ENCODE data around the gene BRINP1. TPM values are rescaled to one million over a fixed set of nuclear protein-coding genes. Genes with fewer than 3 reads are reported as not detected.

The BRINP1 gene
- total and polyA plus RNA-seq, 2 of the 8 experiments (the other 6 are each of a cell fraction or from before 2014, with no cell fraction given) = 19.5 to 20.5 TPM

DNA sequence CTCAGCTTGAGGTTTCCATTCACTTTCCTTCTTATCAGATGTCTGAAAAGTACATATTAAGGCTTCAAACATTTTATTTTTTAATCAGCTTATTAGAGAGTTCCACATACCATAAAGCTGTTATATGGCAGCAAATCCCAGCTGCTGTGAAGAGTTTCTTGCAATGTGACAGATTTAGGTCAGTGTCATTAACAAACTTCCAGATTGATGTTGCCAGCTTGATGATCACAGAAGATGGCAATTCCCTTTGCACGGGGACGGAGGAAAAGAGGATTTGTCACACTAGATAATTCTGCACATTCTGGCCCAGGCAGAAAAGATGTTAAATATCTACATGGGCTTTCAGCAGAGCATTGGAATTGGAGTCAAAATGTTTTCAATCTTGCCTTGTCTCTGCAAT is 215.8 kb downstream of the BRINP1 start:
- WGBS, 2 experiments (ENCODE audit: extremely low coverage in 1 of 2, insufficient coverage in 1 of 2, insufficient read length in 1 of 2, insufficient replicate concordance in 2 of 2, low coverage in 1 of 2, low lambda C conversion rate in 2 of 2, missing lambda C conversion rate in 1 of 2) = 100% methylated on average over 2 of the region's 2 CpGs; no CpG with 5 or more reads in 1 of the 2 experiments
- Histone ChIP-seq H4K91ac (replicated peaks; ENCODE audit: insufficient read length, low read length) (no peak overlapping the region), H4K5ac (ENCODE audit: insufficient read length, low read depth, low read length) (no peak overlapping the region), H3K27me3 (replicated peaks in 1 of 4; ENCODE audit: control insufficient read depth in 3 of 4, extremely low read depth in 1 of 4, insufficient read depth in 3 of 4, low read length in 3 of 4) (no peaks in the 10 kb centered on the region), H3K23ac (ENCODE audit: insufficient read length) (no peak overlapping the region), H2BK20ac (ENCODE audit: low read length) (no peak overlapping the region), H2BK5ac (ENCODE audit: low read depth, low read length) (no peak overlapping the region), H3K4me1 (replicated peaks in 1 of 4; ENCODE audit: control insufficient read depth in 3 of 4, insufficient read depth in 4 of 4, low read length in 3 of 4) (peaks cover 0 to 12% (median 4%) of the 10 kb centered on the region in 4 experiments; a peak in 4 of 7 replicates), H3K9ac (replicated peaks in 1 of 4; ENCODE audit: extremely low read depth in 1 of 4, low read depth in 3 of 4, low read length in 3 of 4) (no peak overlapping the region), H2AFZ (ENCODE audit: low read length) (no peak overlapping the region), H3K9me3 (ENCODE audit: insufficient read depth in 2 of 2, low read depth in 1 of 2, low read length in 1 of 2) (no peaks in the 10 kb centered on the region), H3K4me3 (ENCODE audit: extremely low read depth in 1 of 4, insufficient read depth in 2 of 4, low read depth in 3 of 4, low read length in 4 of 4) (no peak overlapping the region), H2BK12ac (ENCODE audit: low read depth, low read length) (no peak overlapping the region), H3K23me2 (ENCODE audit: low read depth, low read length) (no peaks in the 10 kb centered on the region), H3K4ac (replicated peaks; ENCODE audit: insufficient read length, low read depth, low read length) (no peak overlapping the region), H3K79me2 (ENCODE audit: control insufficient read depth in 1 of 2, insufficient read depth in 2 of 2, low read length in 2 of 2) (no peaks in the 10 kb centered on the region), H2BK15ac (ENCODE audit: low read length) (no peak overlapping the region), H4K8ac (ENCODE audit: extremely low read depth, insufficient read depth, low read length) (no peak overlapping the region), H3K79me1 (ENCODE audit: low read depth, low read length) (no peaks in the 10 kb centered on the region), H3K4me2 (ENCODE audit: insufficient read depth in 1 of 2, low read depth in 2 of 2, low read length in 2 of 2) (no peak overlapping the region), H3K56ac (replicated peaks; ENCODE audit: insufficient read length, low read depth, low read length) (no peak overlapping the region), H3K18ac (ENCODE audit: extremely low read depth, low read length) (no peak overlapping the region), H2BK120ac (replicated peaks; ENCODE audit: low read depth, low read length) (no peak overlapping the region), H4K20me1 (replicated peaks in 1 of 2; ENCODE audit: control insufficient read depth in 1 of 2, insufficient read depth in 2 of 2, low read length in 2 of 2) (no peaks in the 10 kb centered on the region), H3K14ac (ENCODE audit: insufficient read length) (no peak overlapping the region), H3K36me3 (ENCODE audit: control insufficient read depth in 2 of 4, insufficient read depth in 4 of 4, low read length in 3 of 4) (no peaks in the 10 kb centered on the region), H2AK5ac (ENCODE audit: low read depth, low read length) (no peak overlapping the region), H3K27ac (ENCODE audit: low read depth, low read length) (no peak overlapping the region)
- FAIRE-seq = no peak
- ChIA-PET POLR2A (ENCODE audit: partially characterized antibody) (no interaction called here), CTCF (ENCODE audit: partially characterized antibody) (interaction anchor here (0.6 to 0.7 kb wide), 2 partner anchors 195 to 510 kb away, joined by 3 to 4 read pairs; no protein-coding TSS in a partner anchor)
- no peak for DNase-seq (ENCODE audit: low read depth in 1 of 2, low spot score in 2 of 2)
- no peak for TF ChIP-seq SUZ12 (IDR thresholded peaks at IDR 0.05; ENCODE audit: low read length)
- no peak for TF ChIP-seq FOSL1 (IDR thresholded peaks at IDR 0.05; ENCODE audit: insufficient read depth, low read depth, low read length)
- TF ChIP-seq BACH1 (IDR thresholded peaks at IDR 0.05; ENCODE audit: low read length) = no peak
- no peak for TF ChIP-seq SAP30 (IDR thresholded peaks at IDR 0.05; ENCODE audit: insufficient read depth, insufficient replicate concordance, low read length)
- TF ChIP-seq, protein P1, sequence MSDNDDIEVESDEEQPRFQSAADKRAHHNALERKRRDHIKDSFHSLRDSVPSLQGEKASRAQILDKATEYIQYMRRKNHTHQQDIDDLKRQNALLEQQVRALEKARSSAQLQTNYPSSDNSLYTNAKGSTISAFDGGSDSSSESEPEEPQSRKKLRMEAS (IDR thresholded peaks at IDR 0.05) = no peak
- no peak for TF ChIP-seq CHD1 (IDR thresholded peaks at IDR 0.05; ENCODE audit: low read depth, low read length)
- TF ChIP-seq EP300 (IDR thresholded peaks at IDR 0.05; ENCODE audit: borderline replicate concordance in 1 of 2, low read depth in 2 of 2, low read length in 2 of 2) = no peak
- no peak for TF ChIP-seq POU5F1 (IDR thresholded peaks at IDR 0.05; ENCODE audit: low read depth, low read length)
- no peak for TF ChIP-seq SRF (IDR thresholded peaks at IDR 0.05; ENCODE audit: low read depth, low read length)
